Fibroblast of lung (primary cell): ENCODE measurements around the gene GAS7. TPM values are rescaled to one million over a fixed set of nuclear protein-coding genes. Genes with fewer than 3 reads are reported as not detected.

ENCODE experiments used
- DNase-seq, 2 donors: peaks; one replicate each; pipeline versions ENCODE4 v3.0.0 to v3.0.0-alpha.2; 2010; ENCODE audit warnings: low read depth in 2 of 2
- H2AFZ ChIP-seq: 2 replicates; pipeline ENCODE4 v1.5.1; 2012; ENCODE audit warnings: low read length, control low read depth, inconsistent platforms
- H3K27ac ChIP-seq: 2 replicates; pipeline ENCODE4 v1.5.1; 2011; ENCODE audit warnings: low read length, control low read depth; ENCODE audit not compliant: insufficient read depth
- H3K27me3 ChIP-seq: 2 replicates; pipeline ENCODE4 v1.5.1; 2011; ENCODE audit warnings: mild to moderate bottlenecking, low read length; ENCODE audit not compliant: control insufficient read depth, insufficient read depth
- H3K36me3 ChIP-seq: 2 replicates; pipeline ENCODE4 v1.5.1; 2011; ENCODE audit warnings: low read length; ENCODE audit not compliant: control insufficient read depth, insufficient read depth
- H3K4me1 ChIP-seq: 2 replicates; pipeline ENCODE4 v1.5.1; 2011; ENCODE audit warnings: low read length; ENCODE audit not compliant: control insufficient read depth, insufficient read depth; ENCODE audit errors: extremely low read depth
- H3K4me2 ChIP-seq: 2 replicates; pipeline ENCODE4 v1.5.1; 2011; ENCODE audit warnings: low read length, control low read depth; ENCODE audit not compliant: insufficient read depth; ENCODE audit errors: extremely low read depth
- H3K4me3 ChIP-seq, 4 experiments: fragments of 200-600 bp in 1 of 4; sonication (generic) in 1 of 4; replicated peaks in 1 of 4; 2 replicates each; pipeline ENCODE4 v1.5.1; 2011 to 2016; ENCODE audit warnings: low read length in 4 of 4, low read depth in 3 of 4, mild to moderate bottlenecking in 3 of 4, control low read depth in 2 of 4, inconsistent platforms in 1 of 4, mixed read lengths in 1 of 4; ENCODE audit not compliant: insufficient read depth in 1 of 4; ENCODE audit errors: control extremely low read depth in 1 of 4
- H3K79me2 ChIP-seq: 2 replicates; pipeline ENCODE4 v1.5.1; 2012; ENCODE audit warnings: mild to moderate bottlenecking, low read length, inconsistent platforms; ENCODE audit not compliant: control insufficient read depth, insufficient read depth
- H3K9ac ChIP-seq: 2 replicates; pipeline ENCODE4 v1.5.1; 2011; ENCODE audit warnings: mild to moderate bottlenecking, low read length, control low read depth; ENCODE audit not compliant: insufficient read depth
- H3K9me3 ChIP-seq: 2 replicates; pipeline ENCODE4 v1.5.1; 2012; ENCODE audit warnings: low read depth, low read length; ENCODE audit not compliant: control insufficient read depth, insufficient read depth
- H4K20me1 ChIP-seq: 2 replicates; pipeline ENCODE4 v1.5.1; 2011; ENCODE audit warnings: low read length; ENCODE audit not compliant: control insufficient read depth, insufficient read depth; ENCODE audit errors: extremely low read depth
- CTCF ChIP-seq, 2 donors: IDR thresholded peaks in 1 of 2; conservative IDR thresholded peaks in 1 of 2; 1 replicate in 1 of 2; 2 replicates in 1 of 2; pipeline ENCODE4 v1.5.1; 2011 to 2012; ENCODE audit warnings: low read length in 2 of 2, control low read depth in 1 of 2, inconsistent platforms in 1 of 2, low read depth in 1 of 2, mild to moderate bottlenecking in 1 of 2
- EZH2 ChIP-seq: IDR thresholded peaks from 2 replicates; pipeline ENCODE4 v1.5.1; 2012; ENCODE audit warnings: low read length, control low read depth, mild to moderate bottlenecking; ENCODE audit errors: missing control alignments
- polyA plus RNA-seq, 2 donors: library from polyadenylated mRNA; depleted of rRNA in 1 of 2; stranded (reverse) in 1 of 2; unstranded in 1 of 2; fragments of >200 nt; gene quantifications; 2 replicates each; pipeline ENCODE4 v1.2.1, GENCODE V29; 2011 to 2012; ENCODE audit warnings: missing spikeins in 1 of 2
- total RNA-seq: library from RNA; depleted of rRNA; stranded (reverse); fragments of >200 nt; gene quantifications from 2 replicates; pipeline ENCODE4 v1.2.1, GENCODE V29; 2014

The GAS7 gene
- total and polyA plus RNA-seq, 2 donors (not counting 1 experiment from before 2014, with no cell fraction given), result 0.58 to 2.6 TPM

- H2AFZ ChIP-seq, result no peak overlapping the region
- DNase-seq, result no peak
- no peak overlapping the region for H3K9ac ChIP-seq
- no peaks in the 10 kb centered on the region for H3K4me1 ChIP-seq
- no peak for TF ChIP-seq EZH2
- TF ChIP-seq CTCF (conservative IDR thresholded peaks at IDR 0.05 in 1 of 2, IDR thresholded peaks at IDR 0.05 in 1 of 2; ENCODE audit: low read depth in 1 of 2, low read length in 2 of 2), result no peak
- no peaks in the 10 kb centered on the region for H3K36me3 ChIP-seq
- no peaks in the 10 kb centered on the region for H3K27me3 ChIP-seq
- no peak overlapping the region for H3K27ac ChIP-seq
- H3K4me2 ChIP-seq, result no peak overlapping the region
- no peaks in the 10 kb centered on the region for H3K79me2 ChIP-seq
- H3K4me3 ChIP-seq, result no peak overlapping the region
- H3K9me3 ChIP-seq, result no peaks in the 10 kb centered on the region
- no peaks in the 10 kb centered on the region for H4K20me1 ChIP-seq
Measured at GRCh38 chr17:9902120-9902519, 296.3 kb downstream of the GAS7 start.

DNA sequence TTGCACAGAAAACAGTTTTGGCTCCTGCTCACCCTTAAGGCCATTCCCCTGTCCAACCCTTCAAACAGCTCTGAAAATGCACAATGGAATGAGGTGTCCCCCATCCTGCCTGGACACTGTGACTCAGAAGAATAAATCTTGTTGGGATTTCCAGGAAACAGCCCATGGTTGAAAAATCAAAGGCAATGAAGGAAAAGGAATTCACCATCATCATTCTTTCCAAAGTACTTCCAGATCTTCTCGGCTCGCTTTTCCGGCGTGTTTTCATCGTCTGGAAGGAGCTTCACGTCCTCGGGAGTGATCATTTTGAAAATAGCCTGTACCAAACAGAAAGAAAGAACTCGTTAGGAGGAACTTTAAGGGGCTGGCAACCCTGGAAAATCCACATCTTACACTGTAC, 297.6 kb downstream of the GAS7 start:
- no peaks in the 10 kb centered on the region for H3K79me2 ChIP-seq
- peak overlapping the region; percentile 14 for H3K27ac ChIP-seq
- H3K9me3 ChIP-seq, result no peaks in the 10 kb centered on the region
- DNase-seq, result peak in 1 of 2 donors; percentile 85
- H3K36me3 ChIP-seq, result no peaks in the 10 kb centered on the region
- TF ChIP-seq CTCF (conservative IDR thresholded peaks at IDR 0.05 in 1 of 2, IDR thresholded peaks at IDR 0.05 in 1 of 2; ENCODE audit: low read depth in 1 of 2, low read length in 2 of 2) (no peak), EZH2 (no peak)
- H3K9ac ChIP-seq, result no peak overlapping the region
- no peaks in the 10 kb centered on the region for H3K4me1 ChIP-seq
- no peaks in the 10 kb centered on the region for H3K27me3 ChIP-seq
- H3K4me2 ChIP-seq, result peak overlapping the region; percentile 44
- H3K4me3 ChIP-seq, result no peak overlapping the region
- H4K20me1 ChIP-seq, result no peaks in the 10 kb centered on the region
- no peak overlapping the region for H2AFZ ChIP-seq

DNA sequence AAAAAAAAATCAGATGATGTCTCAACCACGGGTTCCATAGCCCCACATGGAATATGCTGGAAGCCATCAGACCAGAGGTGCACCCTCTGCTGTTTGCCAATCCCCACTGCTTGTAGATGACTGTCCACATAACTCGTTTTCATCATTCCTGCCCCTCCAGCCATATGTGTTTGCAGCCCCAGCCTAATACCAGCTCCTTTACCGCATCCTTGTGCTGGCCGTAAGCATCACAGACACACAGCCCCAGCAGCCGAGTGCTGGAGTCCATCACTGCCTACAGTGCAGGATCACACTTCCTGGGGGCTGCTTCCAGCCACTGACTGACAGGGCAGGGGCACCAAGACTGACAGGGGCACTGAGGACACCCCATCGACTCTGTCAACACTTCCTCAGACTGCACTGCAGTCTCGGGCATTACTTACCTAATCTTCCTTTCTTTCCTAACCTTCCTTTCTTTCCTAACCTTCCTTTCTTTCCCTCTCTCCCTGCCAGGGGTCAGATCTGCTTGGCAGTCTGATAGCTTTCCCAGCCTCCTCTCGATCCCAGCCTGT, 298.3 kb downstream of the GAS7 start:
- no peak overlapping the region for H3K4me3 ChIP-seq
- H3K36me3 ChIP-seq, result no peaks in the 10 kb centered on the region
- H3K4me2 ChIP-seq, result no peak overlapping the region
- no peaks in the 10 kb centered on the region for H3K27me3 ChIP-seq
- H3K9ac ChIP-seq, result no peak overlapping the region
- H3K4me1 ChIP-seq, result no peaks in the 10 kb centered on the region
- no peaks in the 10 kb centered on the region for H3K79me2 ChIP-seq
- H3K27ac ChIP-seq, result no peak overlapping the region
- TF ChIP-seq CTCF (conservative IDR thresholded peaks at IDR 0.05 in 1 of 2, IDR thresholded peaks at IDR 0.05 in 1 of 2; ENCODE audit: low read depth in 1 of 2, low read length in 2 of 2), result no peak
- TF ChIP-seq EZH2, result no peak
- no peak overlapping the region for H2AFZ ChIP-seq
- no peaks in the 10 kb centered on the region for H3K9me3 ChIP-seq
- peak in 1 of 2 donors; percentile 34 for DNase-seq
- no peaks in the 10 kb centered on the region for H4K20me1 ChIP-seq
